HG03175 (cell line): ENCODE measurements around the gene SULF2.
"Not testable (repeated sequence)": the region's sequence is repeated elsewhere in the genome, so short reads cannot be mapped to it uniquely, and the experiment has no call there.

Experiments
- ATAC-seq: cut with Tn5 transposase; IDR thresholded peaks from one replicate; pipeline ENCODE4 v1.9.1; 2021; ENCODE audit warnings: mild to moderate bottlenecking, moderate library complexity; ENCODE audit not compliant: unreplicated experiment

SULF2 gene

GRCh38 chr20:47805951-47806350 lies 20.7 kb upstream of the SULF2 start:
- ATAC-seq = no peak

GRCh38 chr20:47804972-47805371 lies 19.7 kb upstream of the SULF2 start:
- ATAC-seq = not testable (repeated sequence)

DNA sequence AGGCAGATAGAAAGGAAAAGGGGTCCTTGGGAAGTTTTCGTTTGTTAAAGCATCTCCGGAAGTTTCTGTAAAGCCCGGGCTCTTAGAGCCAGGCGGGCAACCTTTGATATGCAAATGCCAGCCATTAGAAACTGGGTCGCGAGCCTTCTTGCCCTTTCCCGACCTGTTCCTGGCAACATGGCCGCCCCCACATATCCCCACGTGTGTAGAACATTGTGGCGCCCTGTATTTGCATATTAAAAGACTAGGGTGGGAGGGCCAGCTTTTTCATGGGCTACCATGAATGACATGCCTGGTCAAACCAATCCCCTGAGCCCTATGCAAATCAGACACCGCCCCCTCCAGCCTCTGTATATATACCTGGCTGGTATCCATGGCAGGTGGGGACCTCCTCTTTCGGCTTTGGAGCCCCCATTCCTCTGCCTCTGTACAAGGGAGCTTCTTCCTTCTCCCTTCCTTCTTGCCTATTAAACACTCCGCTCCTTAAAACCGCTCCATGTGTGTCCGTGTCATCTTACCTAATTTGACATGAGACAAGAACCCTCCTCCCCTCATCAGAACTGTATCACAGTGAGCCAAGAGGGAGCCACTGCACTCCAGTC lies 19.0 kb upstream of the SULF2 start:
- ATAC-seq = not testable (repeated sequence)

DNA sequence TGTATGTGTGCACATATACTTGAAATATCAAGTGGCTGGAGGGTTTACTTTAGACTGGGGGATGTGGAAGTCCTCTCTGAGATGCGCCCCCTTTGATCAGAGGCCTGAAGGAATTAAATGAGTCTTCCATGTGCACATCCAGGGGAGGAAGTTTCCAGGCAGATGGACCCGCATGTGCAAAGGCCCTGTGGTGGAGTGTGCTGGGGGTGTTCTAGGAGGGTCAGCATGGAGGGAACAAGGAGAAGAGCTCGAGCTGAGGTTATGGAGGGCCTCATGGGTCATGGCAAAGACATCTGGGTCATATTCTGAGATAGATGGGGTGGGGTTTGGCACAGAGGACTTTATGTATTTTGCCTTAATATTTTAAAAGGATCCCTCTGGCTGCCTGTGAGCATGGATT lies 17.7 kb upstream of the SULF2 start:
- no peak for ATAC-seq

DNA sequence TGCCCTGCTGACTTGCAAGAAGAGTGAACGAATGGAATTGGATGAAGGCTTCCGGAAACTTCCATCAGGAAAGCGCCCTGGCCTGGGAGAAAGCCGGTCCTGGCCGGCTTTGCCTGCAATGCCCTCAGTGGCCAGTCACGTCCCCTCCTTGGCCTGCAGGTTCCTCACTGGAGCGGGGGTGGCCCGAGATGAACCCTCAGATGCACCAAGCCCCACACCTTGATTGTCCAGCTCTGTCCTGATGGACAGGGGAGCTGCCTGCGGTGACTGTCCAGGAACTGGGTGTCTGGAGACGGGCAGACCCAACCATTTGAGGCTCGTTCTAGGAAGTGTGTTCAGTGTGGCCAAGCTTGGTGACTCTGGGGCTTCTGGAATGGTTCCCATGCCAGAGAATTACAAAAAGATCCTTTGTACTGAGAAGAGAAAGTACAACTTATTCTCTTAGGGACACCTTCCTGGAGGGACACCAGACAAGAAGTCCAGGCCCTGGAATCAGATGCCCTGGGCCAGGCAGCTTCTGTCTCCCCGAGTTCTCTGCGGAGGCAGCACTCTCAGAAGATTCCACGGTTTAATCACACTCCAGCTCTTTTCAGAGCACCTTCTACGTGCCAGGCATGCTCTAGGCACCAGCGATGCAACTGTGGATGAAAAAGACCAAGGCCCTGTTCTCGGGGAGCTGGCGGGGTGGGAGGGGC lies 17.1 kb upstream of the SULF2 start:
- no peak for ATAC-seq

DNA sequence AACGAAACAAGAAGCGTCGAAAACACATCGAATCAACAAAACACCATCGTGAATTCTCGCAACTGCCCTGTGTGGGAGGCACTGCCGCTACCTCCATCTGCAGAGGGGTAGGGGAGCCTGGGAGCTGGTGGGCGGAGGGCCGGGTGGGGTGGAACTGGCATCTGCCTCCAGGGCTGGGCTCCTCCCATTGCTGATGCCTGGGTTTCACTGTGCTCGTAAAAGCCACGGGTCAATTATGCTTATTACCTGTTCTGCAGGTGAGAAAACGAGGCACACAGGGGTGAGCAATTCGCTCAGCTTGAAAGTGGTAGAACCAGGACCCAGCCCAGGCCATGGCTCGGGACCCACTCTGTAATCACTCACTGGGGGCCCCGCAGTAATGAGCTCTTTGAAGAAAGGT lies 16.5 kb upstream of the SULF2 start:
- no peak for ATAC-seq

GRCh38 chr20:47801079-47801478 lies 15.8 kb upstream of the SULF2 start:
- no peak for ATAC-seq

DNA sequence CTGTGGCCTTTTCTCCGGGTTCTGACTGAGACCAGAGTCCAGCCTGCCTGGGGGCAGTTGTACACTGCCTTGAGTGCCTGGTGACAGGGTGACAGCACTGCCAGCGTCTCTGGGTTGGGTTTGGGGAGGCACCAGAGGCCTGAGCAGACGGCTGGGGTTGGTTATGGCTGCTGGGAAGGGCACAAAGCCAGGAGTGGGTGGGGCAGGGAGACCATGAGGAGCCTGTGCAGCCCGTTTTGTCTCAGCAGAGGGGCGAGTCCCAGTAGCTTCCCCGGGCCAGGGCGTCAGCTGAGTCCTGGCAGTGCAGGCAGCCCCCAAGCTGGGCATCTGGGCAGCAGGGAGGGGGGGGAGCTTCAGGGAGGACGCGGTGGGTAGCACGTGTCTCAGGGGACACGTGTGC lies 15.3 kb upstream of the SULF2 start:
- no peak for ATAC-seq

DNA sequence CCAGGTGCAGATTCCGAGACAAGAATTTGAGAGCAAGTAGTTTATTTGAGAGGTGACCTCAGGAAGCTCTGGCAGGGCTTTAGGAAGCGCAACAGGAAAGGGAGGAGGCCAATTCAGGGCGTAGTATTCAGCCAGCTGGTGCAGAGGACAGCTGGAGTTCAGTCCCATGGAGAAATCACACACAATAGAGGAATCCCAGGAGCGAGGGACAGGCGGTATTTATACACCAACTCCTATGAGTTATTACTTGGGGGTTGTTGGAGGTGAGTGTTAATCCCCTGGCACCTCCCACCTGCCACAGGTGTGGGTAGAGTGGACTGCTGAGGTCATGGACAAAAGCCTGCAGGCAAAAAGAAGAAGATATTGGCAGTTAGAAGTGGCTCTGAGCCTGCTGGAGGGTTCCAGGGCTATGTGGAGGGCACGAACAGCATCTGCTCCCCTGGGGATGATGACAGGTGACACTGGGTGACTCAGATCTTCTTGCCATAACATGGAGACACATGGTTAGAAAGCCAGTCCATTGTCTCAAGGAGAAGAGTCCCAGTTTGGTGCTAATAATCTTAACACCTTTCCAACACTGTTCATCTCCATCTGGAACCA lies 13.9 kb upstream of the SULF2 start:
- no peak for ATAC-seq

DNA sequence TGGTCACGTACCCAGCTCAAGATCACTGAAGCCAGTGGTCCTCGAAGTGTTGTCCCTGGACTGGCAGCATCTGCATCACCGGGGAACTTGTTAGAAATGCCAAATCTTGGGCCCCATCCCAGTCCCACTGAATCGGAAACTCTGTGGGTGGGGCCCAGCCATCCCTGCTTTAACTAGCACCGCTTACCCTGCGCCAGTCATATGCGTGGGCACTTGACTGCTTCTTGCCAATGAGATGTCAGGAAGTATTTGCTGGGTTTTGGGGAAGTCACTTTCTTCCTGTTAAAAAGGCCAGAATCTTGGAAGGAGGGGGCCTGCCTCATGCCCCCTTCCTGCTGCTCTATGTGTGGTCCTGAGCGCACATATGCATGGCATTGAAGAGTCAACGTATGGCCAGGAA lies 11.7 kb upstream of the SULF2 start:
- no peak for ATAC-seq

- ATAC-seq = no peak
Observed at GRCh38 chr20:47795214-47795907, 10.1 kb upstream of the SULF2 start.

- not testable (repeated sequence) for ATAC-seq
Observed at GRCh38 chr20:47794264-47794663, 9.0 kb upstream of the SULF2 start.

DNA sequence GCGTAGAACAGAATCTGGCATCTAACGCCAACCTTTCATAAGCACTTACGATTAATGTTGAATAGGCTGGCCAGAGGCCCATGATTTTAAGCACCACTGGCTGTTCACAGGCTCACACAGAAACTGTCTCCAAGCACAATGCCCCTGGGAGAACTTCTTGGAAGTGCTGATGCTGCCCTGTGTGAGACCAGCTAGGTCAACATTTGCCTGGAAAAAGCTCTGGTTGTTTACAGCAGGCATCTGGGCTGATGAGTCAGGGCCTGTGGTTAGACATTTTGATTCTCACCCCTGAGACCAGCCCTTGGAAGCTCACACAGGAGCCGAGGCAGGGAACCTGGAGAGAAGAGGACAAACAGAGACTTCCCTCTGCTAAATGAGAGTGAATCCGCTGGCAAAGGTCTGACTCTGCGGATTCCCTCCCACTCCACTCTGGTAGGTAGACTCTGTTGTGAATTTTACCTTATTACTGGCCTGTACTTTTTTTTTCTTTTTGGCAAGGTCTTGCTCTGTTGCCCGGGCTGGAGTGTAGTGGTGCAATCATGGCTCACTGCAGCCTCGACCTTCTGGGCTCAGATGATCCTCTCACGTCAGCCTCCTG lies 6.8 kb upstream of the SULF2 start:
- no peak for ATAC-seq

GRCh38 chr20:47791084-47791599 lies 5.9 kb upstream of the SULF2 start:
- ATAC-seq = no peak

GRCh38 chr20:47790580-47790965 lies 5.3 kb upstream of the SULF2 start:
- ATAC-seq = no peak

DNA sequence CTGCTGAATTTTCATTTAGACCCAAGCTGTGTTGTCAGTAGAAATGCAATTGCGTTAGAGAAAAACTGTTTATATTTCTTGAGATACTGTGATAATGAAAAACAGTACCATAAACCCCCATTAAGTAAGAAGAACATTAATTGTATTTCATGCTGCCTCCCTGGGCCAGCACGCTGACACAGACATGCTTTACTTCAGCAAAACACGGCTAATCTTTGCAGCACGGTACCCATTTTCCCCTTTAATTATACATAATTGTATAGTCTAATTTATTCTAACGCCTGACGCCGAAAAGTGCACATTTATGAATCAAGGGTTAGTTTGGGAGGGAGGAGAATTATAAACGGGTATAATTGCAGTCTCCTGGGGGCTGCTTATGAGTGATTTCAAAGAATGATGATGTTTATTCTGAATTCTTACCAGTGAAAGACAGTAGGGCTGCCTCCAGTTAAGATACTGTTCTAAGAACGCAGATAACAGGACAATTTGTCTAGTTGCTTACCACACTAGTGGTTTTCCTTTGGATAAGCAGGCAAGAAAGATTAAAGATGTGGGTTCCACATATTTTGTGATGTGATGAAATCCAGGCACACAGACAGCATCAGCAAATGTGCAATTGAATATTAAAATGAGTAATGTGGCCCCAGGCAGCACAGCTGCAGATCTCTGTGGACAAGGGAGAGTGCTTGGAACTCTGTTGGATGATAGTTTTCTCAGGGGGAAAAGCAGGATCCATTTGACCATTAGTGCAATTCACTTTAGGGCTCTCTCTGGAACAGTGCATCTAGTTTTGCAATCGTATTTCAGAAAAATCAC lies 4.7 kb upstream of the SULF2 start:
- no peak for ATAC-seq

GRCh38 chr20:47789081-47789763 lies 3.9 kb upstream of the SULF2 start:
- ATAC-seq = no peak

DNA sequence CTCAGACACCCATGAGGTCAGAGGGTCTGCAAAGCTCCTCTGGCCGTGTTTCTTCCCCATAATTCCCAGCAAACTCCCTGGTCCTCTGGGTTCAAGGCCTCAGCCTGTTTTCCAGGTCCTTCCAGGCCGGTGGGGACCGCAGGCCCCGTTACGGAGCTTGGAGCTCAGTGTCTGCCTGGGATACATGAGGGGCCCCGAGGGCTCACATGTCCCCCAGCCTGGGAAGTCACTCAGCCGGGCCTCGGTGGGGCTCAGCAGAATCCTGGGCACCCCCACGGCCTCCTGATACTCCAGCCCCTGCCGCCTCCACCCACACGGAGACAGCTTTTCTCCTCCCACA lies 3.4 kb upstream of the SULF2 start:
- no peak for ATAC-seq

- ATAC-seq = no peak
Observed at GRCh38 chr20:47786765-47787107, 1.5 kb upstream of the SULF2 start.
